GM19238 (cell line): ENCODE data around the gene CD3D.

Experiments used
- DNase-seq: peaks from one replicate; pipeline ENCODE4 v3.0.0; 2011; ENCODE audit warnings: low spot score; ENCODE audit not compliant: insufficient read length

The CD3D gene

DNA sequence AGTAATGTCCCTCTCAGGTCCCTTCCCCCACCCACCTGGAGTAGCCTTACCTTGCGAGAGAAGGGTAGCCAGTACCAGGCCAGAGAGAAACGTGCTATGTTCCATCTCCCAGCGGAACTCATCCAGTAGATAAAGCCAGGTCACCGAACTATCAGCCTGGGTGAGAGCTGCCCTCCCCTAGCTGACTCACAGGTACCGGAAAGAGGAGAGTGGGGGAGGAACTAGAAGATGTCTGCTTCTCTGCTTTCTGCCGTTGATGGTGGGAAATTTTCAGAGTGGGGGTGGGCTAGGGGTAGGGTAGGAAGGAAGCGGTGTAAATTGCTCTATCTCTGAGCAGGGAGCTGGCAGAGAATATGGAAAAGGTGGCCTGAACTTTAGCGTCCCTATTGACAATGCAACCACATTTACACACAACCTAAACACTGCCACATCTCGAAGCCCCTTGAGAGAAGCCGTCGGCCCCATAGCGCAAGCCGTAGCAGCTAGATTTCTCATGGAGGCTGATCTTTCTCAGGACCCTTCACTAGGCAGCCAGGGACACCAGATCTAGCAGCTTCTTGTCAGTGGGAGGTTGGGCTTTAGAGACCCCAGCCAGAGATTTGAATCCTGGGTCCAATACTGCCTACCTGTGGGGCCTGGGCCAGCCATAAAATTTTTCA is at the start of gene CD3D:
TSS of gene CD3D (minus strand) at position 203 of the 659 bp plus-strand sequence. CDS start at position 105, 98 bp downstream.
- no peak for DNase-seq

DNA sequence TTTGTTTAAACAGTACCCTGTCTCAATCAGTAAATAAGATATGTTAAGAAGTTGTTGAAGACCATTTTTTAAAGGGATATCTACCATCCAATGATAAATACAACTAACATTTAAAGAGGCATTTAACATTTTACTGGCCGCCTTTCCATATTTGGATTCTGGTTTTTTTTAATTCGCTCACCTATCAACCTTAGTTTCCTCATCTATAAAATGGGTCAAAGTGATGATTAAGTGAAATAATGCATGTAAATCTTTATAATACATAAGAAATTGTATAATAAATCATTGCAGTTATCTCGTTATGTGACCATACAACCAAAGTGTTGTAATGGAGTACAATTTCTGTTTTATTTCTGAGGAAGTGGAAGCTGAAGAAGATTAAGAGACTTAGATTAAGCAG is 41.2 kb upstream of the CD3D start:
- no peak for DNase-seq

DNA sequence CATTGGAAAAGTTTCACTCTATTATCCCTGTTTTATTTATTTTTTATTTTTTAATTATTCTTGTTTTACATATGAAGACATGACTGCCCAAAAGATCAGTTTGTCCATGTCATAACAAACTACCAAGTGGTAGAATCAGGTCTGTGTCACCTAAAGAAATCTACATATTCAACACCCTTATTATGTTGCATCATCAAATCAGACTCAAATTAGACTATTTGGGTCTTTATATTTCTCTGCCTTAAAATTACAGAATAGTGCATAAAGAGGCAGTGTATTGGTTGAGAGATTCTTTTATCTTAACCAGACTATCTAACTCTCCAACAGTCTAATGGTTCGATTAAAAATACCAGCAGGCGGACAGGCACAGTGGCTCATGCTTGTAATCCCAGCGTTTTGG is 40.4 kb upstream of the CD3D start:
- no peak for DNase-seq

DNA sequence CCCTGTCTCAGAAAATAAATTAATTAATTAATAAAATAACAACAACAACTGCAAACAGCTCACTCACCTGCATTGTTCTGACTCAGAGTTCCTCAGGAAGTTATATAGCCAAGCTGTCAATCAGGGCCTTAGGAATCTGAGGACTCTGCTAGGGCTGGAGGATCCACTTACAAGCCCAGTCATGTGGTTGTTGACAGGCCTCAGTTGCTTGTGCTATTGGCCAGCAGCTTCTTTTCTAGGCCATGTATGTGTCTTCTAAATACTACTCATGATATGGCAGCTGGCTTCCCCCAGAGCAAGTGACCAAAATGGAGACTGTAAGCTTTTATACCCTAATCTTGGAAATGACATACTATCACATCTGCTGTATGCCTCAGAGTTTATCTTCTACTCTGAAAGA is 38.1 kb upstream of the CD3D start:
- no peak for DNase-seq

DNA sequence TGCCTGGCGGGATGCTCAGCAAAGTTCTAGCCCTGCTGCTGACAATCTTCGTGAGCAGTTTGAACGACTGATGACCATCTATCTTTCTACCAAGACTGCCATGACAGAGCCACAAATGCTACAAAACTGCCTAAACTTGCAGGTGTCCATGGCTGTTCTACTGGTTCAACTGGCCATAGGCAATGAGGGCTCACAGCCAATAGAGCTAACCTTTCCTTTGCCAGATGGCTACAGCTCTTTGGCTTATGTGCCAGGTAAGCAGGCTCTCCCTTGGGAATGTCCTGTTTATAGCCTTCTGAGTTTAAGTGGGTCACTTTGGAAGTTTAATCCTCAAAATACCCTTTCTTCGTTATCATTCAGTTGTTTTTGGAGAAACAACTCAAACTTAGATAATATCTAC is 37.0 kb upstream of the CD3D start:
- no peak for DNase-seq

DNA sequence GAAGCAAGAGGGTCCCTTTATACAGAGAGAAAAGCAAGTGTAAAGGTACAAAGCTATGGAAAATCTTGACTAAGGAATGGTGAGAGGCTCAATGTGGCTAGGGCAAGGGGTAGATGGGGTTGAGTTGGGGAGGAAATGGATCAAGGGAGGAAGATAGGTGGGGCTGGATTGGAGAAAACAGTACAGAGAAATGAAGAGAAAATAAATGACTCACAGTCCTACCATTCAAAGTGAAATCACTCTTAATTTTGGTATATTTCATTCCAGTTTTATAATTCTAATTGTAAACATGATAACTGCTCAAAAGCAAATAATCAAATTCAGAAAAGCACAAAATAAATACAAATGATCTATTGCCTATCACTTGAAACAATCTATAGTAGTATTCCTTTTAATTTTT is 33.5 kb upstream of the CD3D start:
- DNase-seq: no peak

DNA sequence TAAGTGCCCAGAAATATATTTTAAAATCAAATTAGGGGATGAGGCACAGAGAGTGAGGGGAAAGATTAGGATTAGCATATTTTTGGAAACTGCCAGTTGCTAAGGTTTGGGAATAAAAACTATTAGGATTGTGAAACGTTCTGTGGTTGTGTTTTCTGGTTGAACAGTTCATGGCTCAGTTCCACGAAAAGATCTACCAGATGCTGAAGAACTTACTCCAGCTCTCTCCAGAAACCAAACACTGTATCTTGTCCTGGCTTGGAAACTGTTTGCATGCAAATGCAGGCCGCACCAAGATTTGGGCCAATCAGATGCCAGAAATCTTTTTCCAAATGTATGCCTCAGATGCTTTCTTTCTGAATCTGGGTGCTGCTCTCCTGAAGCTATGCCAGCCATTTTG is 32.2 kb upstream of the CD3D start:
- no peak for DNase-seq

DNA sequence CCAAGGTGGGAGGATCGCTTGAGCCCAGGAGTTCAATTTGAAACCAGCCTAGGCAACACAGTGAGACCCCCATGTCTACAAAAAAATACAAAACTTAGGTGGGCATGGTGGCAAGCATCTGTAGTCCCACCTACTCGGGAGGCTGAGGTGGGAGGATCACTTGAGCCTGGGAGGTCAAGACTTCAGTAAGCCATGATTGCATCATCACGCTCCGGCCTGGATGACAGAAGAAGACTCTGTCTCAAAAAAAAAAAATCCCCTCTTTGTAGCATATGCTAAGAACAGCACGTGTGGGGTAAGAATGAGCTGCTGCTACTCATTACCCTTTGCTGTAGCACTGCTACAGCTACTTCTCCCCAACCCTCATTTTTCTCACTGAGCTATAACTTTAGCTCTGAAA is 31.4 kb upstream of the CD3D start:
- DNase-seq: no peak

DNA sequence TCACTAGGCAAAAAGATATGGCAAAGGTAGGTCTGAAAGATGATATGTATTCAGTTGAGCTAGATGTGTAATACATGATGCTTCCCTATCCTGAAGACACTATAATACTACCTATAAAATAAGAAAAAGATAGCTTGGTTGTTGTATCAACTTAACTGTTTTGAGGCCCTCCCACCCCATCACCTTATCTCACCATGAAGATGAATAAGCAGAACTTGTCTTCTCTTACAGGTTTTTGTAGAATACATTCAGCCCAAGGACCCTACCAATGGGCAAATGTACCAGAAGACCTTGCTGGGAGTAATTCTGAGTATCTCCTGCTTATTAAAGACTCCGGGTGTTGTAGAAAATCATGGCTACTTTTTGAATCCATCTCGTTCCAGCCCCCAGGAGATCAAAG is 30.8 kb upstream of the CD3D start:
- no peak for DNase-seq

DNA sequence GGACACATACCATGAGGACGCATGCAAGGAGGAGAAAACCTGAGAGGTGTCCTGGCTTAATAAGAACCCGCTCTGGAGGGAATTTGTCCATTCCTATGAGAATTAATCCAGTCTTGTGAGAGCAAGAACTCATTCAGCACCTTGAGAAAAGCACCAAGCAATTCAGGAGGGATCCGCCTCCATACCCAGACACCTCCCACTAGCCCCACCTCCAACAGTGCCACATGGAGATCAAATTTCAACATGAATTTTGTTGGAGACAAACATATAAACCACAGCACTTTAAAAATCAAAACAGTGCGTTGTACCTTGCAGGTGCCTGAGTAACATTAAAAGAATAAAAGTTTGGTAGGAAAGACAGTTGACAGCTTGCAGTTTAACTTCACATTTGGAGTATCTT is 28.3 kb upstream of the CD3D start:
- DNase-seq: no peak

DNA sequence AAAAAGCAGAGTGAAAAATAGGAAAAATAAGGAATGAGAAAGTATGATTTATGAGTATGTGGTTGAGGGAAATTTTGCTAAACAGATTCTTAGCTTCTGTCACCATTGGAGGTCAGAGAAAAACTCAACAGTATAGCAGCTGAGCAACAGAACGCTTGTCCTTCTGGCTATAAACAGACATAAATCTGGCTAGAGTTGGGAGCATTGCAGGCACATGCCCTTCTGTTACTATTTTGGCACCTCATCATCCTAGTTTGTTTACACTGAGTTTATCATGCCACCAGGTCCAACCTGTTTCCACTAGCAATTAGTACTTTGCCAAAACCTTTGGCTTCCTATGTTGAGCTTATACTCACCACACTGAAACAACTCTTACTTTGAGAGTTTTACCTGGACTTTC is 23.8 kb upstream of the CD3D start:
- DNase-seq: no peak

DNA sequence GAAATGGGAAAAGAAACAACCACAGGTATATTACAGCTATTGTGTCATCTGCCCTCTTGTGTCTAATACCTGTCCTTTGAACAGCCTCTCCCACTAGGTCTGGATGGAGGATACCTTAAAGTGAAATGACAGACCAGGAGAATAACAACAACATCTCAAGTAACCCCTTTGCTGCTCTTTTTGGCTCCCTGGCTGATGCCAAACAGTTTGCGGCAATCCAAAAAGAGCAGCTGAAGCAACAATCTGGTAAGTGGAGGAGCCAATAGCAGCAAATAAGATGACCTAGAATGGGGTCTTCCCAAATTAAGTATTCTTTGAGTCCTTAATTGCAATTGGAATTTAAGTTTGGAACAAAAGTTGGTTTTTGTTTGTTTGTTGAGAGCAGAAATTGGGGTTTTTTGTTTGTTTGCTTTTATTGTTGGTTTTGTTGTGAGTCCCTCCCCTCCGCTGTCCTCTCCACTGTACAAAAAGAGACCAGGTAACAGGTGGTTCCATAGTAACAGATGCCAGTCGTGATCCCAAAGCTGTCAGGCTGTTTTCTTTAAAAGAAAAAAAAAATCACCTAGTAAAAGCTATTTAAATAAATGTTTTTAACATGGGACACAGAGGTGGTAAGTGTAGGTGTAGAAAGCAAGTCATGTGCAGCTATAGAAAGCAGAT is 22.6 kb upstream of the CD3D start:
- no peak for DNase-seq

DNA sequence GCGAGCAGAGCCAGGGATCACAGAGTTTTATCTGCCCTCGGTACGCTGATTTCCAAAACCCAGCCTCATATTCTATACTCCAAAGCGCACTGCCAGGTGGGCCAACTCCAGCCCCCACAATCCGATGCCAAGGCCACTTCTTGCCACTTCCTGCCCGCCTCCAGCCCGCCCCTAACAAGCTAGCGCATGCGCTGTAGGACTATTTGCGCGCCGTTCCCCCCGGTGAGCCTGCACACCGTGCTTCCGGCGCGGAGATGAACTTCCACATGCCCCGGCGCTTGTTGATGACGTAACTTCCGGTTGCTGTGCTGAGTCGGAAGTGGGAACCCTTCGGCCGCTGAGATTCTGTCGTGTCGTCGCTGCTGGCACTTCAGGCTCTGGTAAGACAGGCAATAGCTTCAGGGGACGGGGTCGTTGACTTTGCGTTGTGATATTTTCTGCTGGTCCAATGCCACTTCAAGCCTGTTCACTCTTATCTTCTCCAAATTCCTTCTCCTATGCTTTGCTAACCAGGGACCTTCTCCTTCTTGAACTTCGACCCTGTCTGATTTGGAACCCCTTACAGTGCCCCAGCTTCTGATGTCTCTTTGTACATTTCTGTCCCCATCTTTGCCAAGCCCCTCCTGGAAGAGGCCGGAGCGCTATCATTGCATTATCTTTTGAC is 16.9 kb upstream of the CD3D start, which contains the start of gene UBE4A:
TSS of gene UBE4A (plus strand) at position 306 of the 664 bp plus-strand sequence. CDS start 5,481 bp downstream, outside the sequence.
- DNase-seq: peak; percentile 75

DNA sequence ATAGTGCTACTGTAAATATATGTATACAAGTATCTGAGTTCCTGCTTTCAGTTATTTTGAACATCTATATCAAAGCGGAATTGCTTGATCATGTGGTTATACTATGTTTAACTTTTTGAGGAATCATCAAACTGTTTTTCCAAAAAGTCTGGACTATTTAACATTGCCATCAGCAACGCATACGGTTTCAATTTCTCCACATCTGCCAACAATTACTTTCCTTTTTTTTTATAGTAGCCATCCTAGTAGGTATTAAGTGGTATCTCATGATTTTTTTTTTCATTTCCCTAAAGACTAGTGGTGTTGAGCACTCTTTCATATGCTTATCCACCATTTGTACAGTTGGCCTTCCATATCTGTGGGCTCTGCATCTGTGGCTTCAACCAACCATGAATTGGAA is 15.6 kb upstream of the CD3D start:
- no peak for DNase-seq

DNA sequence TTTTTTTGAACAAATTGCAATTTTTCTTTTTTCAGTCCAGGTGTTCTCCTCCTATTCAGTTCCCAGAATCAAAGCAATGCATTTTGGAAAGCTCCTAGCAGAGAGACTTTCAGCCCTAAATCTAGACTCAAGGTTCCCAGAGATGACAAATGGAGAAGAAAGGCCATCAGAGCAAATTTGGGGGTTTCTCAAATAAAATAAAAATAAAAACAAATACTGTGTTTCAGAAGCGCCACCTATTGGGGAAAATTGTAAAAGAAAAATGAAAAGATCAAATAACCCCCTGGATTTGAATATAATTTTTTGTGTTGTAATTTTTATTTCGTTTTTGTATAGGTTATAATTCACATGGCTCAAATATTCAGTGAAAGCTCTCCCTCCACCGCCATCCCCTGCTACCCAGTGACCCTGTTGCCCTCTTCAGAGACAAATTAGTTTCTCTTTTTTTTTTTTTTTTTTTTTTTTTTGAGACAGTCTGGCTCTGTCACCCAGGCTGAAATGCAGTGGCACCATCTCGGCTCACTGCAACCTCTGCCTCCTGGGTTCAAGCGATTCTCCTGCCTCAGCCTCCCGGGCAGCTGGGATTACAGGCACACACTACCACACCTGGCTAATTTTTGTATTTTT is 10.7 kb upstream of the CD3D start:
- DNase-seq: no peak

DNA sequence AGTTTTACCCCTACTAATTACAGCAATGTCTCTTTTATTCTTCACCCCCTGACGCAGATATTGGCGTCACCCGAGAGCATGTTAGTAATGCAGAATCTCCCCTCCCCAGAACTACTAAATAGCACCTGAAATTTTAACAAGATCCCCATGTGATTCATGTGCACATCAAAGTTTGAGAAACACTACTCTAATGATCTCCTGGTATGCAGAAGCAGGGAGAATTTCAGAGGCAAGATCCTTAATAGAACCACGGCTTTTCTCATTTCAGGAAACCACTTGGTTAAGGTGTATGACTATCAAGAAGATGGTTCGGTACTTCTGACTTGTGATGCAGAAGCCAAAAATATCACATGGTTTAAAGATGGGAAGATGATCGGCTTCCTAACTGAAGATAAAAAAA is 7.0 kb upstream of the CD3D start:
- no peak for DNase-seq

DNA sequence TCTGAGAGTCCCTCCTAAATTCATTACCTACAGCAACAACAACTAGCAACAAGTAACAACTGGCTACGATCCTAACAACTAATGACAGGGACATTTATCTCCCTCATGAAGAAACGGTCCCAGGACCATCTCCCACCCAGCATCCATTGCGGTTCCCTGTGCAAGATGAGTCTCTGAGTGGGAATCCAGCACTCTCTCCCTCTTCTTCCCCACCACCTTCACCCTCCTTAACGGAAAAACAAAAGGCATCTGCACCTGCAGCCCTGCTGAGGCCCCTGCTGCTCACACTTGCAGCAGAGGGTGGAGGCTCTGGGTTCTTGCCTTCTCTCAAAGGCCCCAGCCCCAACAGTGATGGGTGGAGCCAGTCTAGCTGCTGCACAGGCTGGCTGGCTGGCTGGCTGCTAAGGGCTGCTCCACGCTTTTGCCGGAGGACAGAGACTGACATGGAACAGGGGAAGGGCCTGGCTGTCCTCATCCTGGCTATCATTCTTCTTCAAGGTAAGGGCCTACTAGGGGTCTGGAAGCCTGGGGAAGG is 1.5 kb upstream of the CD3D start, which contains the start of gene CD3G:
TSS of gene CD3G (plus strand) at position 364 of the 535 bp plus-strand sequence. CDS start at position 444, 80 bp downstream.
- DNase-seq: no peak

DNA sequence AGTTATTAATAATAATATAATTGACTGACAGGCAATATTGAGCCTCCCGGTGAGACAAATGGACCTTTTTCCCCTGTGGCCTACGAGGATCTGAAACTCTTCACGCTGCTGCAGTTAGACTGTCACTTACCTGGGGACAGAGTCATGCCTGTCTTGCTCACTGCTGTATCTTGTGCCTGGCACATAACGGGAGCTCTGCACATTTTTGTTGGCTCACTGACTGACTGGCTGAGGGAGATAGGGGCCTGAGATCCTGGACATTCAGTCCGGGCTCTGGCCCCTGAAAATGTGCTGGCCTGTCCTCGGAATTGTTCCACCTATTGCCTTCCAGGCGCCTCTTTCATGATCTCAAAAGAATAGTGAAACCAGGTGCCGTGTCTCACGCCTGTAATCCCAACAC is 743 bp upstream of the CD3D start:
- DNase-seq: no peak

DNA sequence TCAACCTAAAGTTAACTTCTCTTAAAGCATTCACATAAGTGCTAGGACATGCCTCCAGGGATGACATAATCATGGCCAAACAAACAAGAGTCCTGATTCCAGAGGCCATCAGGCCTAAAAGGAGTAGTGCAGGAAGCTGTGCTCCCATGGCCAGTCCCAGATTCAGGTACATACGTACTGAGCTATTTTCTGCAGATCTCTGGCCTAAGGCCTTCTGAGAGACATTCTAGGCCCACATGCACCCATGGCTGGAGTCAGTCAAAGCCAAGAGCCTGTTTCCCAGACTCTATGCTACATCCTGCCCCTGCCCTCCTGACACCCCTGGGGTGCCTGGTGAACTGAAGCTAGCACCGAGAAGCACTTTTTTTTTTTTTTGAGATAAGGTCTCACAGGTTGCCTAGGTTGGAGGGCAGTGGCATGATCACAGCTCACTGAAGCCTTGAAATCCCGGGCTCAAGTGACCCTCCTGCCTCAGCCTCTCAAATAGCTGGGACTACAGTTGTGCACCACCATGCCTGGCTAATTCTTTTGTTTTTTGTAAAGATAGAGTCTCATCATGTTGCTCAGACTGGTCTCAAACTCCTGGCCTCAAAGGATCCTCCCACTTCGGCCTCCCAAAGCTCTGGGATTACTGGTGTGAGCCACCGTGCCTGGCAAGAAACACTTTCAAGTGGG is 553 bp downstream of the CD3D start:
- no peak for DNase-seq

DNA sequence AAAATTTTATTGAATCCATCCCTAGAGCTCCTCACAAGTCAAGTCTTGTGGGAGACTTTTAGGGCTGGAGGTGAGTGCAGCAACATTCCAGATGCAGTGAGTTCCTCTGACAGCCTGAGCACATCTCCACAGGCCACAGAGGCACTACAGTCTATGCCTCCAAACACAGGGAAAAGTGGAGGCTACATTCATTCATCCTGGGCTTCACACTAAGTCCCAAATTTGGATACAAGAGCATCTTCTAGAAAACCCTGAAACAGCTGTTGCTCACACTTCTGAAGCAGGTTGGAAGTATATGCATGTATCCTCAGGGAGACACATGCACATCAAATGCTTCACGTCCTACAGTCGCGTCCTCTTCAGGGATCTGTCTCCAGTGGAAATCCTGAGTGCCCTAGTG is 1.2 kb downstream of the CD3D start:
- no peak for DNase-seq

DNA sequence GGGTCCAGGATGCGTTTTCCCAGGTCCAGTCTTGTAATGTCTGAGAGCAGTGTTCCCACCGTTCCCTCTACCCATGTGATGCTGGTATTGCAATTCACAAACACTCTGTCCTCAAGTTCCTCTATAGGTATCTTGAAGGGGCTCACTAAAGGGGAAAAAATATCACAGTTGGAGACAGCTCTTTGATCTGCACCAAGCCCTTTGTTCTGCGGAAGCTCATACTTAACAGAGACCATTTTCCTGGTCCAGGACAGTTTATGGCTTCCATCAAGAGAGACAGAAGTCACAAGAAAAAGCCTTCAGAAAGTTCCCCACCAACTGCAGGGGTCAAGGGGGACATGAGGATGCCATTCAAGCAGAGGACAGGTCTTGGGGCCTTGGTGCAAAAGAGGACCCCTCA is 2.1 kb downstream of the CD3D start:
- no peak for DNase-seq
